Stimulated activated naive CD8-positive, alpha-beta T cell treated with anti-CD3 and anti-CD28 coated beads, Interleukin-15, Interleukin-2, amounts not matched to agents 100 U/mL and 50 U/mL, for 24 hours (primary cell): ENCODE results near the gene MCF2L.
A peak's percentile ranks its signal among the peaks of the same experiment; 100 is the strongest.

ENCODE experiments used
- ATAC-seq: fragments of 150-1000 bp; cut with Tn5 transposase; one replicate; pipeline ENCODE4 v1.10.0; 2021
- DNase-seq: peaks from one replicate; pipeline ENCODE4 v3.0.0; 2021

MCF2L gene

GRCh38 chr13:113113846-113114271 lies 144.8 kb downstream of the MCF2L start:
- no peak for ATAC-seq
- peak; percentile 1 for DNase-seq

GRCh38 chr13:113114511-113115362 lies 145.7 kb downstream of the MCF2L start:
- ATAC-seq (no peak), DNase-seq (no peak)

- no peak for ATAC-seq
- DNase-seq: peak; percentile 1
Observed at GRCh38 chr13:113115363-113116205, 146.6 kb downstream of the MCF2L start.

- ATAC-seq (no peak), DNase-seq (peak; percentile 1)
Observed at GRCh38 chr13:113116206-113116800, 147.3 kb downstream of the MCF2L start.

- DNase-seq (peak; percentile 1), ATAC-seq (no peak)
Observed at GRCh38 chr13:113116871-113117271, 147.9 kb downstream of the MCF2L start.

- DNase-seq (no peak), ATAC-seq (no peak)
Observed at GRCh38 chr13:113117335-113117872, 148.4 kb downstream of the MCF2L start.

GRCh38 chr13:113117911-113118260 lies 148.9 kb downstream of the MCF2L start:
- ATAC-seq: no peak
- no peak for DNase-seq

- DNase-seq (no peak), ATAC-seq (no peak)
Observed at GRCh38 chr13:113118261-113119021, 149.4 kb downstream of the MCF2L start.

GRCh38 chr13:113119166-113119821 lies 150.3 kb downstream of the MCF2L start:
- no peak for ATAC-seq
- no peak for DNase-seq

- no peak for ATAC-seq
Observed at GRCh38 chr13:113119822-113120189, 150.8 kb downstream of the MCF2L start.

GRCh38 chr13:113120300-113121182 lies 151.5 kb downstream of the MCF2L start:
- no peak for DNase-seq
- no peak for ATAC-seq

More at GRCh38 chr13:113119822-113120189, 150.8 kb downstream of the MCF2L start:
- DNase-seq: no peak

- no peak for ATAC-seq
- no peak for DNase-seq
Observed at GRCh38 chr13:113121183-113121927, 152.3 kb downstream of the MCF2L start.

- DNase-seq (no peak), ATAC-seq (no peak)
Observed at GRCh38 chr13:113121928-113122471, 153.0 kb downstream of the MCF2L start.

- no peak for DNase-seq
- ATAC-seq: no peak
Observed at GRCh38 chr13:113122550-113123225, 153.7 kb downstream of the MCF2L start, which contains the start of gene F10. TSS of gene F10 (plus strand) at chr13:113122799. CDS start at chr13:113122856, 57 bp downstream.

- peak; percentile 34 for DNase-seq
- no peak for ATAC-seq
Observed at GRCh38 chr13:113123226-113124201, 154.5 kb downstream of the MCF2L start.

GRCh38 chr13:113124211-113124970 lies 155.4 kb downstream of the MCF2L start:
- DNase-seq: no peak
- no peak for ATAC-seq
